ENCODE measurements around the gene MARCO.
"Not testable (repeated sequence)": the region's sequence is repeated elsewhere in the genome, so short reads cannot be mapped to it uniquely, and the experiment has no call there.

The MARCO gene

DNA sequence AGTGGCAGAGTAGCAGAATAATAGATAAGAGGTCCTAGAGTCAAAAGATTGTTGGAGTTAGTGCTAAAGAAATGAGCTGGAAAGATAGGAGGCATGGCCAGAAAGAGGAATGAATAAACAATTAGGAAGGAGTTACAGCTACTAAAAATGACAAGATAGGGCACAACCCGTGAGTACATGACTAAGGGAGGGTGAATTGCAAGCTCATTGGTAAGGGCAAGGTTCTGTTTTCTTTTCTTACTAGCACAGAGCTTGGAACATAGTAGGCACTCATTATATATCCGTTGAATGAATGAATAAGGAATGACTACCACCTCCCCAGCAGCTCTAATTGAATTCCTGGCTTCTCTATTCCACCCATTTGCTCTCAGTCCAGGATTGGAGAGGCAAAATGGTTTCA, 5.7 kb upstream of the MARCO start:
- no peak for DNase-seq

DNA sequence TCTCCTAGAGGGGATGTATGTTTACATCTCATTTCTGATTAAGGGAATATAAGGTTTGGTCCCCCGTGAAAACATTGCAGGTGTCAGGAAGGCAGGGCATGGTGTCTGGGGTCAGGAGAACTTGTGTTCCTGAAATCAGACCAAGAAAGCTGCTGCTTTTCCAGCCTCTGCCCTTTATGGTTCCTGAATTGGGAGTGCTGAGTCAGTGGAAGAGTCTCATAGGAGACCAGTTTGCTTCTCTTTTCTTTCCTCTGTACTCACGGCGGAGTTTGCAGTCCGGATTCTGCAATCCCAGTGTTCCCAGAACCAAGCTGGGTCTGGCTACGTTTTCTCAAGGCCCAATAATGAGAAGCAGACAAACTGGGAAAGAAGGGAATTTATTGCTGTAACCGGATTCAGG, 5.1 kb upstream of the MARCO start:
- no peak for DNase-seq

DNA sequence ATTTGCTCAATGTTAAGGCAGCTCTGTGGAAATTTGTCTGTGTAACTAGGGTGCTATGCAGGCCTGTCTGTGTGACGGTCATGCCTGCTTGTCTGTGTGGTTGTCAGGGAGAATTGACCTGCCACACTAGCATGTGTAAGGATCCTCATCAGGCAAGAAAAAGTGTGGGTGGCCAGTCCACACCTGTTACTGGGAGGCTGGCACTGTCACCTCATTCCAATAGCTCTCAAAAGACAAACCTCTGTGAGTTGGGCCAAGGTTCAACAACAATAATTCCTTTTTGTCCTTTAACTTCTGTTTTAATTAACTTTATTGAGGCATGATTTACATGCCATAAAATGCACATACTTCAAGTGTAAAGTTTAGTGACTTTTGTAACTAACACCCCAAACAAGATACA, 4.2 kb upstream of the MARCO start:
- no peak for DNase-seq

DNA sequence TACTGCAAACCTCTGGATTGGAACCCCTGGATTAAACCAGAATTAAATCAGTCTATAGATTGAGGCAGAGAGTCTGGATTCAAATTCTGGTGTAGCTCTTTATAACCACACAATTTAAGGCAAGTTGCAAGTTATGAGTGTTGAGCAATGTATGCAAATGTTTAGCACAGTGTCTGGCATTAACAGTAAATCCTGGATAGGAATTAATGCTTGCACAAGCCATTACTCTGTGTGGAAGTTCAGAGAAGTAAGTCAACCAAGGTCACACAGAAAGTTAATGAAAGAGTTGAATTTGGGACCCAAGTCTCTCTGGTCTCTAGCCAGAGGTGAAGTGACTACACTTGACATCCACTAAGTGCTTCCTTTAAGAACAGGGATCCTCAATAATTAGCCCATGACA, 2.0 kb upstream of the MARCO start:
- DNase-seq, result no peak

DNA sequence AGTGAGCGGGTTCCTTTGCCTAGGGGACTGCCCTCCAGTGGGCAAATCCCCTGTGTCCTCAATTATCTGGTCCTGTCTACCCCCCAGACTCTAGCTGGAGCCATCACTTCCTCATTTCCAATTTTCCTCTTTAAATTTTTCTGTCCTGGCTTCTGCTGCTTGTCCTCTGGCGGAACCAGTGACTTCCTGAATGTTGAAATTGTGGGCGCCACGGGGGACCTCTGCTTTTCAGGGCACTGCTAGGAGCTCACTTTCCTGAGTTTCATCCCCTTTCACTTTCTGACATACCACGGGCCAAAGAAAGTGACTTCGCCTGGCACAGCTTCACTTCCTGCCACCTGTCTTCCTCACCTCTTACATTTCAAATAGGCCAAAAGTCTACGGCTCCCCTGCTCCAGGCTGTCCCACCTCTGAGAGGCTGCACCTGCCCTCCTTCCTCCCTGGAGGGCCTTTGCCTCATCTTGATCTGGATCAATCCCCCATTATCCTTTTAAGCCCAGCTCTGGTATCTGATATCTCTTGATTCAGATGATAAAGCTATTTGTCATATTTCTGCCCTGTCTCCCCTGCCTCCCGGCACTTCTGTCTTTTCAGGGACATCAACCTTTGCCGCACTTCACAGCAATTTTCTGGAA, 1.4 kb upstream of the MARCO start:
- no peak for DNase-seq

DNA sequence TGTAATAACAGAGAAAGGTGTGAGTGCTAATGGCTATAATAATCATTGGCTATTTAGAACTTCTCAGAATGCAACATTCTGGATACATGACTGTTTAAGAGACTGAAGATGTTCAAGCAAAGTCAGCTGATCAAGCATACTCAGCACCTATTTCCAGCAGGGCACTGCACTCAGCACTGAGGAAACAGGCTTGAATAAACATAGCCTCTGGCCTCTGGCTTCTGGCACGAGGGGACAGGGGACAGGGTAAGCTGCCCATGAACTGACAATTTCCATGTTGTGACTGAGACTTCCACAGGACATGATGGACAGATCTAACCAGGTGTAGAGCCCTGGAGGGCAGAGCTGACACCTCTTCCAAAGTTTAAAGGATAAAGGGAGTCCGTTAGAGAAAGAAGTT, 1.3 kb downstream of the MARCO start:
- DNase-seq, result no peak

DNA sequence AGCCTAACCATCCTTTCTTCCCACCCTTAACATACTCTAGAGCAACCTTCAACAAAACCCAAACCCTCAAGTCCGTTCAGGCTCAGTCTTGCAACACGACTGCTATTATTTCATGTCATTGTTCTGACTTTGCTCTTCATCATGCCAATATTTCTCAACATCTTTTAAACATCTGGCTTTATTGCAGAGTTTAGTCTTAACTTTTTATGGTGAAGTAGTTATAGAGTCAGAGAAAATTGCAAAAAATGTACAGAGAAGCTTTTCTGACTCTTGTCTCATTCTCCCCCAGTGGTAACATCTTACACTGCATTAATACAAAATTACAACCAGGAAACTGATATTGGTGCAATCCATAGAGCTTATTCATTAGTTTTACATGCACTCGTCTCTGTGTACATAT, 3.9 kb downstream of the MARCO start:
- DNase-seq, result no peak

DNA sequence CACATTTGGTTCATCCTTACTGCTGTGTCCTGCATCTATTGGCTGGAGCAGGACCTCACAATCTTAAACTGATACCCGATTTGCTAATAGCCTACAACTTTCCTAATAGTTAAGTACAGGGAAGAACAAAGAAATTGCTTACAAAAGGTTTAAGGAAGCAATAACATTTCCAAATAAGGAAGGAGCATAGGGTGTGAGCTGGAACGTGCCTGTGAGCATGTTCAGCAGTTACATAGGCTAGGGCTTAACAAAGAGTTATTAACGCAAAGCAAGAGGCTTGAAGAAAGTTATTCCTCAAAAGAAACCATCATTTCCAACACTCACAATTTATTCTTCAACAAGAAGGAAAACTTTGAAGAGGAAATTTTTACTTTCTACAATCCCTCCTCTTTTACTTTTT, 6.3 kb downstream of the MARCO start:
- not testable (repeated sequence) for DNase-seq

DNA sequence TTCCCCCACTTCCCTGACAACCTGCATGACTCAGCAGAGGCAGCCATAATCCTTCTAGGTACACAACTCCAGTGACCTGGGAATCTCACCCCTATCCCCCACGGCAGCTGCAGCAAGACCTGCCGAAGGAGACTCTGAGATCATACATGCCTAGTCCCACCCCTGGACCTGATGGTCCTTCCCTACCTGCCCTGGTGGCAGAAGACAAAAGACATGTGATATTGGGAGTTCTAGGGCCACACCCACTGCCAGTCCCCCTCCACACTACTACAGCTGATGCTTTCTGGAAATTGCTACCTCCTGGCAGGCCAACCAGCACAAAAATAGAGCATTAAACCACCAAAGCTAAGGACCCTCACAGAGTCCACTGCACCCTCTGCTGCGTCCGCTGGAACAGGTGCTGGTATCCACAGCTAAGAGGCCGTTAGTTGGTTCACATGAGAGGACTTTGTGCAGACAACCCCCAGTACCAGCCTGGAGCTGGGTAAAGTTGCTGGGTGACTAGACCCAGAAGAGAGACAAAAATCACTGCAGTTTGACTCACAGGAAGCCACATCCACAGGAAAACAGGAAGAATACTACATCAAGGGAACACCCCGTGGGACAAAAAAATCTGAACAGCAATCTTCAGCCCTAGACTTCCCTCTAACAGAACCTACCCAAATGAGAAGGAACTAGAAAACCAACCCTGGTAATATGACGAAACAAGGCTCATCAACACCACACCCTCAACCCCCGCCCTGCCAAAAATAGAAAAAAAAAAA, 12.5 kb downstream of the MARCO start:
- DNase-seq, result no peak

DNA sequence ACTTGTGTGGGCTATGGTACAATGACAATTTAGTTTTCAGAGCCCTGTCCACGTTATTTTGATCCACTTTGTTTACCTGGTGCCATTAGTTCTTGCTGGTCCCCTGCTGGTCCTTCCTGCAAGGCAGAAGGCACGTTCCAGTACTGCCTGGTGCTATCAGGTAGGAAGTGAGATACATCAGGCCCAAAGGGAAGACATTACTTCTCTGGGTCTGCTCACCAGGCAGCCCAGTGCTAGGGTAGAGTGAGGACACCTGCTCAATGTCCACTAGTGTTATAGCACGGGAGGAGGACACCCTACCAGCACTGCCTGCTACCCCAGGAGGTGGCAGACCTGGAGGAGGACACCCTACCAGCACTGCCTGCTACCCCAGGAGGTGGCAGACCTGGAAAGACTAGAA, 23.7 kb downstream of the MARCO start:
- DNase-seq, result no peak

DNA sequence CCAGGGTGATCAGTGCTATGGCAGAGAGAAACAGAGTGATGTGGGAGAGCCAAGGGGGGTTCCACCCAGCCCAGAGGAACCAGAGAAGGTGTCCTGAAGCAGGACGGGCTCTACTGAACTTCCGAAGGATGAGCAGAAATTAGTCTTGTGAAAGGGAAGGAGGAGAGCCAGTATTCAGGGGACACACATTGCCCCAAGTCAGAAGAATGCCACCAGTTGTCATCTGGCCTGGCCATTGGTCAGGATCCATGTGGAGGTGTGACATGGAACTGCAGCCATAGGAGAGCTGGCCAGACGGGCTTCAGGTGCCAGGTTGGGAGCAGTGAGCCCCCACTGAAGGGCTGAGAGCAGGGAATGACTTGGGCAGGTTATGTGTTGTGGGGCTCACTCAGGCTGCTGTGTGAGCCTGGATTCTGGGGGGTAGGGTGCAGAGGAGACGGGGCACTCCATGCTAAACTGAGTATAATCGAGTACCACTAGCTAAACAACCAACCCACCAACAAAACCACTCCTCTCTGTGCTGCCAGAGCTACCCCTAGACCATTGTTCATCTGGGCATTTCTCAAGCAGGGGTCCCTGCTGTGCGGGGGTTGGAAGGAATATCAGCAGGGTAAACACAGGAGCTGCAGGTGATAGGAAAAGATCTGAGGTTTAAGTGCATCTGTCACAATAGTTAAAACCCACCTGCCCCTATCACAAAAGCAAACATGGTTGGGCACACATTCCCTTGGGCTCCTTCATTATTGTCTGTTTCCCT, 25.3 kb downstream of the MARCO start:
- no peak for DNase-seq

DNA sequence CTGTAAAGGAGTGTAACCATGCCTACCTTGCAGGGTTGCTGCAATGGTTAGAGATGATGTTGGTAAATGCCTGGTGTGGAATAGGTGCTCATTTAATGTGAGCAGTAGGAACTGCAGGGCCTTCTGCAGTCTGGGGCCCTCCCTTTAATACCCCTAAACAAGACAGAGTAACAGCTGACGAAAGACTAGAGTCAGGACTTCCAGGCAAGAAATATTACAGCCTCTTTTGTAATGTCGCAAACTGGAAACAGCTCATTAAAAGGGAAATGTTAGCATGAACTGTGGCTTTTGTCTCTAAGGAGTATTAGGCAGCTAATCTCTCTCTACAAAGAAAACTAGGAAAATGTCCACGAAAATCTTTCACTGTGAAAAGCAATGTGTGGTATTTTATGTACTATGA, 26.0 kb downstream of the MARCO start:
- DNase-seq, result no peak

DNA sequence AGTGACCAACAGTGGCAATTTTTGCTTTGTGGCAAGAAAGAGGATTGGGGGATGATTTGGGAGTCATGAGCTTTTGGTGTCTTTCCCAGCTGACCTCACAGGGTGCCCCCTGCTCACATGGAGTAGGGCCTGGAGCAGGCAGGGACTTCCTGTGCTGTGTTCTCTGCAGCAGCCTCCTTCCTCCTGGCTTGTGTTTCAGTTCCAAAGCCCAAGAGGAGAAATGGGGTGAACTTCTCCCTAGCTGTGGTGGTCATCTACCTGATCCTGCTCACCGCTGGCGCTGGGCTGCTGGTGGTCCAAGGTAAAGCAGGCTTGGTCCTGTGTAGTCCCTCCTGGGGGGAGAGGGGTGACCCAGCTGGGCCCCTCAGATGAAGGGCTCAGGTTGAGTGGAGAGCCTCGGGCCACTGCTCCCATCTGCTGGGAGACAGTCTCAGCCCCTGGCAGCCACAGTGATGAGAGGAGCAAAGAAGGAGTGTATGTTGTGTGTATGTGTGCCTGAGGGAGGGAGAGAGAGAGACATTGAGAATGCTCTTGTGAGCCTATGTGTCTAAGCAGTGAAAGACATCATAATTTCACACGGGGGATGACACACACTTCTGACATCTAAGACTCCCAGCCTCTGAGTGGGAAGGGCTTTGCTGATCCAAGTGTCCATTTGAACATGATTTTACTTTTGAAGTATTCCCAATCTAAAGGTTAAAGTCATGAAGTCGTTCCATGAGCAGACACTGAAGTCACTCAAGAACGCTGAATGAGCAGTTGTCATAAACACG, 27.2 kb downstream of the MARCO start:
- no peak for DNase-seq

DNA sequence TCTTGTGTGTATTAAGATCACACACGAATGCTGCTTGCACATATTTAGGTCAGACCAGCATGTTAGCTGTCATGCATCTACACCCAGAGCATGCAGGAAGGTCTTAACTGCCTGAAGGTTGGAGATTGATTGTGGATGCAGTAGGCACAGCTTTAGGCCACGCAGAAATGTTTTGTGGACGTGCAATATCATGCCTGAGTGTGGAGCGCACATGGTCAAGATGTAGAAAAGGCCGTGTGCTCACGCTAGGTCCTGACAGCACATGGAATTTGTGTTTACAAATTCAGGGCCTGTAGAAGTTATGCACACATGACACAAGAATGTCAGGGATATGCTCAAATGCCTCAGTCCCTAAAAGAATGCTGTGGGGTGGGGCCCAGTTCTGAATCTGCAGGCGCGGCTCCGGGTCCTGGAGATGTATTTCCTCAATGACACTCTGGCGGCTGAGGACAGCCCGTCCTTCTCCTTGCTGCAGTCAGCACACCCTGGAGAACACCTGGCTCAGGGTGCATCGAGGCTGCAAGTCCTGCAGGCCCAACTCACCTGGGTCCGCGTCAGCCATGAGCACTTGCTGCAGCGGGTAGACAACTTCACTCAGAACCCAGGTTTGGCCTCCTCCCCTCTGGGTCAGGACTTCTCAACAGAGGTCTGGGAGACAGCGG, 27.9 kb downstream of the MARCO start:
- DNase-seq, result no peak

DNA sequence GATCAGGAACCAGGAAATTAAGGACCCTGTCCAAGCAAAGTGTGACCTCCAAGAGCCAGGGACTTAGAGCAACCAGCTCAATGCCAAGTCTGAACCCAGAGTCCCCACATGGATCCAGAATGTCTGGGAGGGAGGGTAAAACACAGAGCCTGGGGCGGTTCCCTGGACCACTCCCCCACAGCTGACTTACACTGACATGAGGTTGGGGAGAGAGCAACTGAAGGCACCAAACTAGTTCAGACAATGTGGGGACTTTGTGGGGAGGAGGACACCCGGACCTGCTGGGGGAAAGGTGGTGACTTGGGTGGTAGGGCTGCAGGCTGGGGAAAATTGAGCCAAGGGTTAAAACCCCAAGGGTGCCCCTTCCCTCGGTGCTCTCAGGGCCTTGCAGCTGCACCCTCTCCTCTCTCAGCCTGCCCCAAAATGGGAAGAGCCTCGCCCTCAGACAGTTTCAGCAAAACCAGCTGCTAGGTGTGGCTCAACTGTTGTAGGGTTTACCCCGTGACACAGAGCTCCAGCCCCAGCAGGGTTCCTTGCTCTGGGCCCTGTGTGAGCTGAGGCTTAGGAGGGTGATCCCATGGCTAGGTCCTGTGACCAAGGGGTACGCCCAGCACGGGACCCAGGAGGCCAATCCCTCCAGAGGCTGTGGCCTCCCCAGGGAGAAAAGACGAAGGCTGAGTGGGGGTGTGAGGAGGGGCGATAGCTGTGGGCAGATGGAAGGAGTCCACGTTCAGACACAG, 28.6 kb downstream of the MARCO start:
- DNase-seq, result no peak

DNA sequence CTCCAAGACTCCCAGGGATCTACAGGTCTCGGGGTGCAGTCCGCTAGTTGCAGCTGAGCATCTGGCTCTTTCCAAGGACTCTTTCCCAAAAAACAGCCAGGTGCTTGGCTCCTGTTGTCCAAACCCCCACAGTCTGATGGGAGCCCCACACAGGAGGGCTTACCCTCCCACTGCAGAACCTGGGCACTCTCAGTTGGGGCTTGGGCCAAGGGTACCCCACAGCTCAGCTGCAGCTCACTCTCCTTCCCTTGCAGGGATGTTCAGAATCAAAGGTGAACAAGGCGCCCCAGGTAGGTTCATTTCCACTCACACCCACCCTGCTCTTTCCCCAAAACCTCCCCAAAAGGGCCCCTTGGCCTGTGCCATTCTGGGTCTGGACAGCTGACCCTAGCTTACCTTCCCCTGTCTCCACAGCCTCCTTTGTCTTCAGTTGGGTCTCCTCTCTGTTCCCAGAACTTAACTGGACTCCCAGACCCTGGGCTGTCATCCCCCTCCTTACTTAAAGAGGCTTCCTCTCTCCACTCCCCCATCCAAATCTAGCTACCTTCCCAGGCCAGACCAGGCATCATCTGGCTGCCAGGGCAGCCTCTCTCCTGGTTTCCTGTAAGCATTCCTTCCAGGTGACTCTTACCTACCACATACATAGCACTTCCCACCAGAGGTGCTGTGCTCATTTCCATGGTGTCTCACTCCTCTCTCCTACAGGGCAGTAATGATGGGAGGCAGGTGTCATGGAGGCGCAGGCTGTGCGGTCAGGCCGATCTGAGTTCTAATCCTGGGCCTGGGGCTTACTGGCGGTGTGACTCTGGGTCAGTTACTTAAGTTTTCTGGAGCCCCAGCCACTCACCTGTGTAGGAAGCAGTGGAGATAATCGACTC, 29.5 kb downstream of the MARCO start:
- no peak for DNase-seq

DNA sequence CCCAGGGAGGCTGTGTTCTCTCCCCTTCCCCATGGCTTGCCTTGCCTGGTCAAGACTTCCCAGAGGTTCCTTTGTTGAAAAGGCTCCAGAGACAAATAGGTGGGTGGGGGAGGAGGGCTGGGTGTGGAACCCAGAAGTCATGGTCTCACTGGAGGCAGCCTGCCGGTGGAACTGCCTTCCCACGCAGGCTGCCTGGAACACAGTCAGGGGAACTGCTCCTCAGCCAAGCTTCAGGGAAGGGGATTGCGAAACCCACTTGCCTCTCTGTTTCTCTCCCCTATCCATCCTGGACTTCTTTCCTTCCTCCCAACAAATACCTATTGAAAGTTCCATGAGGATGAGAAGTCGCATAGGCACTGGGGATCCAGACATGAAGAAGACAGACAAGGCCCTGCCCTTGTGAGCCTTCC, 31.6 kb downstream of the MARCO start:
- no peak for DNase-seq

DNA sequence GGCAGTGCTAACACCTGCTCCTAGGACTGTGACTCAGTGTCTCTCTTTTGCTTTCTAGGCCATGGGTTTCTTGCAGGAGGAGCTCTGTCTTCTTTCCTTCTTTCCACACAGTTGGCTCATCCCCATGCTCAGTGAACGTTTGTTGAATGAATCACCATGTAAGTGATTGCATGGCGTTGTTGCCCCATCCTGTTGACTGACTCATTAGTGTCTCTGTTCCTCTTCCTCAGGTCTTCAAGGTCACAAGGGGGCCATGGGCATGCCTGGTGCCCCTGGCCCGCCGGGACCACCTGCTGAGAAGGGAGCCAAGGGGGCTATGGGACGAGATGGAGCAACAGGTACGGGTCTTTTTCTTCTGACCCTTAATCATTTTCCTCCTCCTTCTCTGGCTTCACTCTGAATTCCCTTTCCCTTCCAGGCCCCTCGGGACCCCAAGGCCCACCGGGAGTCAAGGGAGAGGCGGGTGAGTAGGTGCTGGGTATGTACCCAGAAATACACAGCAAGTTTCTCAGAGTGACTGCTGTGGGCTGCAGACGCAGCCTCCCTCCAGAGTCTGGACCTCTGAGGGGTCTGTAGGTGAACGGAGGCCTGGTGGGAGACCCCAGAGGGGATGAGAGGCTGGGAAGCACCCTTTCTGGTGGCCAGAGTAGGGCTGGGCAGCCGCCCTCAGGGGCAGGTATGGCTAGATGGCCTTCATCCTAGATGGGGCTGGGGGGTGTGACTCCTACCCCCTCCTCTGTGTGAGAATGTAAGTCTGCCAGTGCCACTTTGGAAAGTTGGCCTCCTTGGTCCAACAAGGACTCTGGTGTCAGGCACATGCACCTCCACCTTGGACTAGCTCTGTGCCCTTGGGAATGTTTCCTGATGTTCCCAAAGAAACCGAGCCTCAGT, 32.4 kb downstream of the MARCO start:
- DNase-seq, result no peak

DNA sequence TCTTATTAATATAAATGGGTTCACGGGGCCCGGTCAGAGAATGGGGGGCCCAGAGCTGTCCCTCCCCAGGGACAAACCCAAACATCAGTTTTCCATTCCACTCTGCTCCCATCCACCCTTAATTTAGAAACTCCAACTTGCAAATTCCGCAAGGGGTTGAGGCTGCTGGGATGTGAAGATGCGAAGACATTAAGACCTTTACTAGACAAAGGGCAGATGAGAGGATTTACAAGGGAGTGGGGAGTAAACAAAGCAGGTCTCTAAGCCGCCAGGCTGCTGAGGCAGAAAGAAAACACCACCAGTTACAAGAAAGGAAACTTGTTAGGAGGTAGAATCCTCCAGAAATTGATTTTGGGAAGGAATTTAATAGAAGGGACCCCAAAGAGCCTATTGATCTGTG, 33.1 kb downstream of the MARCO start:
- DNase-seq, result no peak

DNA sequence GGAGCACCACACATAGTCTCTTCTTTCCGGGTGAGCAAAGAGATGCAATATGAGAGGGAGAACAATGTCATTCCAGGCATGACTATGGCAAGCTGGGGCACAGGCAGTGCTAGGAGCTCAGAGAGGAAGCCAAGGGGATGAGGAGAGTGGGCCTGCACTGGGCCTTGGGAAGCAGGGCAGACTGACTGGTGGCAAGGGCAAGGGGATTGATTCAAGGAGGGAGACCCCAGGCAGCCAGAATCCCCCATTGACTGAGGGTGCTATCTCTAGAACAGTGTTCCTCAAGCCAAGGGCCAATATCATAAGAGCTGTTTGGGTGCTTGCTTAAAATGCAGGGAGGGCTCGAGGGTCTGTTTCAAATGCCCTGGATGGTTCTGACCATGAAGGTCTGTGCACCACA, 36.1 kb downstream of the MARCO start:
- DNase-seq, result no peak
